GM12878 (cell line): ENCODE measurements around the gene CEP131. TPM values are rescaled to one million over a fixed set of nuclear protein-coding genes. Genes with fewer than 3 reads are reported as not detected.
A peak's percentile ranks its signal among the peaks of the same experiment; 100 is the strongest.

Experiments
- ATAC-seq: fragments of 200-7000 bp; cut with Tn5 transposase; 3 replicates; pipeline ENCODE4 v1.9.1; 2020; ENCODE audit warnings: mild to moderate bottlenecking, moderate library complexity
- BruUV-seq: library from RNA; stranded (reverse); fragments of 400-500 nt; replicated peaks from 2 replicates; lab custom pipeline; 2021; lab: Mats Ljungman, UMichigan
- CTCF ChIA-PET: fragments of 300-600 bp; sonication (Branson Sonifier 250); formaldehyde crosslinking; extraction: SDS; loops from one replicate; lab custom pipeline; 2021; ENCODE audit warnings: inconsistent platforms; lab: Yijun Ruan, JAX
- POLR2A ChIA-PET: fragments of 350-600 bp; formaldehyde crosslinking; extraction: SDS; loops from one replicate; lab custom pipeline; 2021; ENCODE audit warnings: inconsistent platforms; lab: Charles Lee
- RAD21 ChIA-PET: fragments of 300-600 bp; sonication (Branson Sonifier 250); formaldehyde crosslinking; loops from one replicate; lab custom pipeline; 2023; ENCODE audit warnings: antibody characterized with exemption; ENCODE audit not compliant: unreplicated experiment; lab: Charles Lee
- SMC1A ChIA-PET: fragments of 300-600 bp; sonication (Branson Sonifier 250); formaldehyde crosslinking; loops from one replicate; lab custom pipeline; 2023; ENCODE audit not compliant: unreplicated experiment, uncharacterized antibody; lab: Charles Lee
- DNase-seq: peaks from one replicate; pipeline ENCODE4 v3.0.0-alpha.2; 2011; ENCODE audit warnings: low read depth, low spot score
- FAIRE-seq: peaks from 3 replicates; lab custom pipeline; 2011; peaks lifted over from hg19 to GRCh38; lab: Jason Lieb, UNC
- H2AFZ ChIP-seq: 2 replicates; pipeline ENCODE4 v1.6.0; 2011; ENCODE audit warnings: low read depth, low read length, control low read depth; ENCODE audit not compliant: control insufficient read depth
- H3K27ac ChIP-seq: 2 replicates; pipeline ENCODE4 v1.5.1; 2011; ENCODE audit warnings: control low read depth; ENCODE audit not compliant: control insufficient read depth, insufficient read depth
- H3K27me3 ChIP-seq, 2 experiments: replicated peaks in 1 of 2; 2 replicates each; pipeline versions ENCODE4 v1.6.0 to v1.6.1; 2011; ENCODE audit warnings: low read length in 1 of 2; ENCODE audit not compliant: control insufficient read depth in 2 of 2, insufficient read depth in 2 of 2
- H3K36me3 ChIP-seq, 2 experiments: 2 replicates each; pipeline ENCODE4 v1.5.1; 2011; ENCODE audit warnings: low read length in 1 of 2; ENCODE audit not compliant: control insufficient read depth in 2 of 2, insufficient read depth in 2 of 2
- H3K4me1 ChIP-seq: 2 replicates; pipeline ENCODE4 v1.6.1; 2011; ENCODE audit warnings: mild to moderate bottlenecking, low read length, moderate library complexity, mixed read lengths; ENCODE audit not compliant: control insufficient read depth, insufficient read depth
- H3K4me2 ChIP-seq: 2 replicates; pipeline ENCODE4 v1.6.0; 2011; ENCODE audit warnings: control low read depth; ENCODE audit not compliant: control insufficient read depth, insufficient read depth
- H3K4me3 ChIP-seq: fragments of 200-600 bp; sonication (generic); 2 replicates; pipeline ENCODE4 v1.5.1; 2016
- H3K79me2 ChIP-seq: 2 replicates; pipeline ENCODE4 v1.6.0; 2011; ENCODE audit warnings: low read length; ENCODE audit not compliant: control insufficient read depth, insufficient read depth
- H3K9ac ChIP-seq: 2 replicates; pipeline ENCODE4 v1.8.0; 2011; ENCODE audit warnings: low read length, control low read depth, mixed read lengths; ENCODE audit not compliant: control insufficient read depth, insufficient read depth
- H3K9me3 ChIP-seq: replicated peaks from 3 replicates; pipeline ENCODE4 v1.5.1; 2011; ENCODE audit warnings: mild to moderate bottlenecking, low read length; ENCODE audit not compliant: control insufficient read depth, insufficient read depth
- H4K20me1 ChIP-seq: 2 replicates; pipeline ENCODE4 v1.6.0; 2011; ENCODE audit not compliant: control insufficient read depth, insufficient read depth
- CTCF ChIP-seq, 3 experiments: IDR thresholded peaks in 2 of 3; conservative IDR thresholded peaks in 1 of 3; 2 replicates each; pipeline ENCODE4 v1.5.1; 2011; ENCODE audit warnings: low read depth in 3 of 3, low read length in 3 of 3, mild to moderate bottlenecking in 3 of 3, control low read depth in 2 of 3, moderate library complexity in 2 of 3, inconsistent platforms in 1 of 3, mixed read lengths in 1 of 3; ENCODE audit not compliant: control insufficient read depth in 2 of 3, insufficient read depth in 1 of 3; ENCODE audit errors: extremely low read depth in 1 of 3
- PAX8 ChIP-seq: fragments of 450-650 bp; IDR thresholded peaks from 2 replicates; pipeline ENCODE4 v1.6.1; 2017; ENCODE audit warnings: mild to moderate bottlenecking, moderate library complexity
- POLR2A ChIP-seq: IDR thresholded peaks from 2 replicates; pipeline ENCODE4 v1.6.1; 2011; ENCODE audit warnings: low read depth, mild to moderate bottlenecking, low read length
- POLR2AphosphoS5 ChIP-seq: IDR thresholded peaks from 2 replicates; pipeline ENCODE4 v1.6.1; 2011; ENCODE audit warnings: mild to moderate bottlenecking, low read length, inconsistent platforms
- ZNF687 ChIP-seq: fragments of 450-650 bp; IDR thresholded peaks from 2 replicates; pipeline ENCODE4 v1.6.1; 2017; ENCODE audit warnings: mild to moderate bottlenecking, moderate library complexity
- ZSCAN29 ChIP-seq: fragments of 450-650 bp; IDR thresholded peaks from 2 replicates; pipeline ENCODE4 v1.6.1; 2017; ENCODE audit warnings: mild to moderate bottlenecking, moderate library complexity
- ZZZ3 ChIP-seq: IDR thresholded peaks from 2 replicates; pipeline ENCODE4 v1.6.1; 2011; ENCODE audit warnings: low read depth; ENCODE audit not compliant: control insufficient read depth, insufficient read length
- WGBS: methylation state at CpG from one replicate; pipeline ENCODE4 v1.1.6; 2016; ENCODE audit warnings: low lambda C conversion rate; ENCODE audit not compliant: insufficient replicate concordance, insufficient coverage; ENCODE audit errors: missing lambda C conversion rate; 5-methylcytosine and 5-hydroxymethylcytosine counted together
- in situ Hi-C: fragments of 300-500 bp; cut with MboI; formaldehyde crosslinking; loops from 9 replicates; pipeline ENCODE4 v1.14.3; 2018; ENCODE audit warnings: mixed read lengths
- intact Hi-C: fragments of 100-400 bp; cut with micrococcal nuclease; formaldehyde crosslinking; loops from one replicate; pipeline ENCODE4 v1.14.2; 2022; ENCODE audit not compliant: unreplicated experiment
- polyA plus RNA-seq, 11 experiments: library from polyadenylated mRNA; depleted of rRNA in 4 of 11; unstranded in 6 of 11; stranded (reverse) in 5 of 11; fragments of >200 nt; fragmentation: Nextera tagmentation in 4 of 11; fragmentation: Illumina TruSeq in 1 of 11; extraction: Ambion mirVana in 4 of 11; extraction: Trizol in 1 of 11; gene quantifications; 1 replicate in 1 of 11; 2 replicates in 10 of 11; pipeline versions ENCODE4 v1.2.1 to v1.2.3, GENCODE V29; 2011 to 2016; ENCODE audit warnings: inconsistent platforms in 2 of 11, missing spikeins in 2 of 11, low read depth in 1 of 11
- total RNA-seq, 4 experiments: library from RNA; depleted of rRNA in 3 of 4; stranded (reverse); fragments of >200 nt in 3 of 4; fragmentation: Illumina TruSeq in 1 of 4; extraction: Trizol in 1 of 4; gene quantifications; 2 replicates each; pipeline versions ENCODE4 v1.2.1 to v1.2.3, GENCODE V29; 2013 to 2021

The CEP131 gene
- total and polyA plus RNA-seq, 10 of the 15 experiments (the other 5 are each of a cell fraction or from before 2014, with no cell fraction given): 0.05 to 17.3 (median 6.7) TPM

GRCh38 chr17:81249223-81250040, 26.7 kb upstream of the CEP131 start:
- ChIA-PET RAD21 (no interaction called here), POLR2A (no interaction called here), CTCF (no interaction called here), SMC1A (no interaction called here)
- TF ChIP-seq PAX8: no peak
- TF ChIP-seq ZNF687: no peak
- TF ChIP-seq POLR2A: 0 out of 2 replicates have a peak, but pooled peaks have one; percentile 5
- TF ChIP-seq ZSCAN29: no peak
- TF ChIP-seq POLR2AphosphoS5: peak; percentile 25; the same call in 1 of the 2 replicates
- TF ChIP-seq ZZZ3: no peak
- TF ChIP-seq CTCF (IDR thresholded peaks at IDR 0.05 in 2 of 3, conservative IDR thresholded peaks at IDR 0.05 in 1 of 3; ENCODE audit: control insufficient read depth in 2 of 3, extremely low read depth in 1 of 3, insufficient read depth in 1 of 3, low read depth in 3 of 3, low read length in 3 of 3): no peak
- Histone ChIP-seq H3K4me2 (no peak overlapping the region), H3K27ac (no peak overlapping the region), H3K4me3 (no peak overlapping the region), H3K36me3 (peaks cover 2% of the 10 kb centered on the region in 2 experiments; a peak in 3 of 4 replicates), H2AFZ (no peak overlapping the region), H4K20me1 (no peaks in the 10 kb centered on the region), H3K79me2 (no peaks in the 10 kb centered on the region), H3K9me3 (no peaks in the 10 kb centered on the region), H3K4me1 (peaks cover 15% of the 10 kb centered on the region), H3K27me3 (no peaks in the 10 kb centered on the region), H3K9ac (no peak overlapping the region)
- intact Hi-C loops (loop anchor here (5.0 to 10.0 kb wide), 2 partner anchors 265 to 353 kb away; partner anchors contain the start of gene ACTG1), in situ Hi-C loops (loop anchor here (25.0 kb wide), 1 partner anchor 237 kb away; no protein-coding TSS in a partner anchor)
- DNase-seq (no peak), FAIRE-seq (no peak), ATAC-seq (no peak)
- no TSS peak for BruUV-seq
- WGBS: 91% methylated on average over 15 of the region's 15 CpGs
